HL-60 (cell line): ENCODE data around the gene BNIP1.

Source experiments
- DNase-seq, 2 experiments: peaks; one replicate each; pipeline ENCODE4 v3.0.0-alpha.2; 2010 to 2020; ENCODE audit warnings: low read depth in 1 of 2, low spot score in 1 of 2
- H3K27ac ChIP-seq: fragments of 250-450 bp; sonication (Bioruptor Pico); replicated peaks from 2 replicates; pipeline ENCODE4 v1.5.1; 2020; ENCODE audit warnings: mild to moderate bottlenecking, moderate library complexity
- H3K27me3 ChIP-seq: fragments of 250-450 bp; sonication (Bioruptor Pico); 2 replicates; pipeline ENCODE4 v1.5.1; 2021; ENCODE audit warnings: mild to moderate bottlenecking, moderate library complexity; ENCODE audit not compliant: insufficient read depth, poor library complexity, severe bottlenecking
- H3K4me3 ChIP-seq: replicated peaks from 2 replicates; pipeline ENCODE4 v1.5.1; 2011; ENCODE audit warnings: mild to moderate bottlenecking, control low read depth, low read length; ENCODE audit not compliant: insufficient read depth
- GABPA ChIP-seq: IDR thresholded peaks from 2 replicates; pipeline ENCODE4 v1.6.1; 2012; ENCODE audit warnings: low read depth
- POLR2AphosphoS5 ChIP-seq: IDR thresholded peaks from 2 replicates; pipeline ENCODE4 v1.6.1; 2012; ENCODE audit warnings: low read depth
- SPI1 ChIP-seq: IDR thresholded peaks from 2 replicates; pipeline ENCODE4 v1.6.1; 2012; ENCODE audit warnings: low read depth, mild to moderate bottlenecking, borderline replicate concordance
- TF ChIP-seq, protein P1 (sequence below): IDR thresholded peaks from 2 replicates; pipeline ENCODE4 v1.6.1; 2012; ENCODE audit warnings: low read depth; ENCODE audit not compliant: insufficient replicate concordance
- TF ChIP-seq, protein P2 (sequence below): IDR thresholded peaks from one replicate; pipeline ENCODE4 v1.5.1; 2011; ENCODE audit warnings: low read length, control low read depth, inconsistent platforms; ENCODE audit not compliant: insufficient read depth

BNIP1 gene

DNA sequence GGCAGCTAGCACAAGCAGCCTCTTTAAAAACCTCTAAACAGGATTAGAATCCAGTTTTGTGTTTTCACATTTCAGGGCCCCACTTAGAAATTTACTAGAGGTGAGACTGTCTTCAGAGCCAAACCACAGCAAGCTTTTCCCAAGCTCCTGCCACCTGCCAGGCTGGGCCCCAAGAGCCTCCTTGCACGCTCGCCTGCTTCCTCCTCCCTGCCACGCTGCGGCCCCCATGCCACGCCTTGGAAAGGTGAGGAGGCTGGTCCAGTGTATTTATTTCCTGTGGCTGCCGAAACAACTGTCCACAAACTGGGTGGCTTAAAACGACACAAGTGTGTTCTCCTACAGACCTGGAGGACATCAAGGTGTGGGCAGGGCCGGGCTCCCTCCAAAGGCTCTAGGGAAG is 47.2 kb downstream of the BNIP1 start:
- Histone ChIP-seq H3K27me3 (no peaks in the 10 kb centered on the region), H3K27ac (no peak overlapping the region), H3K4me3 (no peak overlapping the region)
- DNase-seq: no peak
- TF ChIP-seq, protein P1, sequence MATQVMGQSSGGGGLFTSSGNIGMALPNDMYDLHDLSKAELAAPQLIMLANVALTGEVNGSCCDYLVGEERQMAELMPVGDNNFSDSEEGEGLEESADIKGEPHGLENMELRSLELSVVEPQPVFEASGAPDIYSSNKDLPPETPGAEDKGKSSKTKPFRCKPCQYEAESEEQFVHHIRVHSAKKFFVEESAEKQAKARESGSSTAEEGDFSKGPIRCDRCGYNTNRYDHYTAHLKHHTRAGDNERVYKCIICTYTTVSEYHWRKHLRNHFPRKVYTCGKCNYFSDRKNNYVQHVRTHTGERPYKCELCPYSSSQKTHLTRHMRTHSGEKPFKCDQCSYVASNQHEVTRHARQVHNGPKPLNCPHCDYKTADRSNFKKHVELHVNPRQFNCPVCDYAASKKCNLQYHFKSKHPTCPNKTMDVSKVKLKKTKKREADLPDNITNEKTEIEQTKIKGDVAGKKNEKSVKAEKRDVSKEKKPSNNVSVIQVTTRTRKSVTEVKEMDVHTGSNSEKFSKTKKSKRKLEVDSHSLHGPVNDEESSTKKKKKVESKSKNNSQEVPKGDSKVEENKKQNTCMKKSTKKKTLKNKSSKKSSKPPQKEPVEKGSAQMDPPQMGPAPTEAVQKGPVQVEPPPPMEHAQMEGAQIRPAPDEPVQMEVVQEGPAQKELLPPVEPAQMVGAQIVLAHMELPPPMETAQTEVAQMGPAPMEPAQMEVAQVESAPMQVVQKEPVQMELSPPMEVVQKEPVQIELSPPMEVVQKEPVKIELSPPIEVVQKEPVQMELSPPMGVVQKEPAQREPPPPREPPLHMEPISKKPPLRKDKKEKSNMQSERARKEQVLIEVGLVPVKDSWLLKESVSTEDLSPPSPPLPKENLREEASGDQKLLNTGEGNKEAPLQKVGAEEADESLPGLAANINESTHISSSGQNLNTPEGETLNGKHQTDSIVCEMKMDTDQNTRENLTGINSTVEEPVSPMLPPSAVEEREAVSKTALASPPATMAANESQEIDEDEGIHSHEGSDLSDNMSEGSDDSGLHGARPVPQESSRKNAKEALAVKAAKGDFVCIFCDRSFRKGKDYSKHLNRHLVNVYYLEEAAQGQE: no peak
- TF ChIP-seq, protein P2, sequence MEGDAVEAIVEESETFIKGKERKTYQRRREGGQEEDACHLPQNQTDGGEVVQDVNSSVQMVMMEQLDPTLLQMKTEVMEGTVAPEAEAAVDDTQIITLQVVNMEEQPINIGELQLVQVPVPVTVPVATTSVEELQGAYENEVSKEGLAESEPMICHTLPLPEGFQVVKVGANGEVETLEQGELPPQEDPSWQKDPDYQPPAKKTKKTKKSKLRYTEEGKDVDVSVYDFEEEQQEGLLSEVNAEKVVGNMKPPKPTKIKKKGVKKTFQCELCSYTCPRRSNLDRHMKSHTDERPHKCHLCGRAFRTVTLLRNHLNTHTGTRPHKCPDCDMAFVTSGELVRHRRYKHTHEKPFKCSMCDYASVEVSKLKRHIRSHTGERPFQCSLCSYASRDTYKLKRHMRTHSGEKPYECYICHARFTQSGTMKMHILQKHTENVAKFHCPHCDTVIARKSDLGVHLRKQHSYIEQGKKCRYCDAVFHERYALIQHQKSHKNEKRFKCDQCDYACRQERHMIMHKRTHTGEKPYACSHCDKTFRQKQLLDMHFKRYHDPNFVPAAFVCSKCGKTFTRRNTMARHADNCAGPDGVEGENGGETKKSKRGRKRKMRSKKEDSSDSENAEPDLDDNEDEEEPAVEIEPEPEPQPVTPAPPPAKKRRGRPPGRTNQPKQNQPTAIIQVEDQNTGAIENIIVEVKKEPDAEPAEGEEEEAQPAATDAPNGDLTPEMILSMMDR: no peak
- no peak for TF ChIP-seq POLR2AphosphoS5
- no peak for TF ChIP-seq SPI1
- no peak for TF ChIP-seq GABPA

DNA sequence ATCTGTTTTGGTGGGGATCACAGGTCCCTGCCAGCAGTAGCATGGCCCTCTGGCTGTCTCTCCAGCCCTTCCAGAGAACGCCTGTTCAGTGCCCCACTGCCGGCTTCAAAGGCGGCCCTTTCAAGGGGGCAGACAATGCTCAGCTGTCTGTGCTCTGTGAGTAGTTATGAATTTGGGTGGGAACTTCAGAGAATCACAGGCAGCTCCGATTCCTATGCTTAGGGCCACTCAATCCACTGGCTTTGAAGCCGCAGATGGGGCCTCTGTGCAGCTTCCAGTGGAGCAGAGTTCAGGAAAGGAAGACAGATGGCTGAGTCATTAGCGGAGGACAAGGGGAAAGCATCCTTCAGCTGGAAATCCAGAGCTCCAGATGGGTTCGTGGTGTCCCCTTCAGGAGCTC is 48.2 kb downstream of the BNIP1 start:
- H3K4me3 ChIP-seq: no peak overlapping the region
- no peak for DNase-seq

DNA sequence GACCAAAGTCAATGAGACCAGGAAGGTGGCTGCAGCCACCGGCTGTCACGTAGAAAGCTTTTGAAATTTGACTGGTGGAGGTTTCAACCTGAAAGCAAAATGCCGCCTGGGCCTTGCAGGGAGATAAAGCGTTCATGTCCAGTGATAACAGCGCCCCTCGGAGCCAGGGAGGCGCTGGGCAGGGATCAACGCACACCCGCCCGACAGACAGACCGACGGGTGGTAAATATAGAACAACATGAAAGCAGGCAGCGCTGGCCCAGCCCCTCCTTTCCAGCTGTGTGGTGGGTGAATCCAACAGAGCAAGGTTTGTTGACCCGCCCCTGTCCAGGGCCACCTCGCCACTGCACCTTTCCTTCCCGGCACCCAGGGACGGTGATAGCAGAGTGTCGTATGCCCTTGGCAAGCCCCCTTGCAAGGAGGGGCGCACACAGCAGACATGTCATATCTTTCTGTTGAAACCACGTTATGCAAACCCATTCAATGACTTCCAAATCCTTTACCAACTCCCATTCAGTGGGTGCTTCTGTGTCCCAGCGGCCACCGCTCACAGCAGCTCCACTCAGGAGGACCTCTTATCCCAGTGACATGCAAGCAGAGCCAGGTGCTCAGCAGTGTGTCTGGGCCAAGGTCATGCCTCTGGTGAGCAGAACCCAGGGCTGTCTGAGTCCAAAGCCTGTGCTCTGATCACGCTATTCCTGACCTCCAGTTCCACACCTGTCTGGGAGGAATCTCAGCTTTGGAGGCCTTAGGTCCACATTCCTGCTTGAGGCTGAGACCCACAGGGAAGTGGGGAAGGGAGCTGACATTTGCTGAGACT is 52.0 kb downstream of the BNIP1 start:
- no peak overlapping the region for H3K4me3 ChIP-seq
- no peak overlapping the region for H3K27ac ChIP-seq
- DNase-seq: no peak
- no peaks in the 10 kb centered on the region for H3K27me3 ChIP-seq
- TF ChIP-seq, protein P2: no peak
- TF ChIP-seq SPI1 (no peak), GABPA (no peak), POLR2AphosphoS5 (no peak)
- TF ChIP-seq, protein P1: no peak

More for the DNA sequence above, 48.2 kb downstream of the BNIP1 start:
- Histone ChIP-seq H3K27ac (no peak overlapping the region), H3K27me3 (no peaks in the 10 kb centered on the region)
- no peak for TF ChIP-seq SPI1

DNA sequence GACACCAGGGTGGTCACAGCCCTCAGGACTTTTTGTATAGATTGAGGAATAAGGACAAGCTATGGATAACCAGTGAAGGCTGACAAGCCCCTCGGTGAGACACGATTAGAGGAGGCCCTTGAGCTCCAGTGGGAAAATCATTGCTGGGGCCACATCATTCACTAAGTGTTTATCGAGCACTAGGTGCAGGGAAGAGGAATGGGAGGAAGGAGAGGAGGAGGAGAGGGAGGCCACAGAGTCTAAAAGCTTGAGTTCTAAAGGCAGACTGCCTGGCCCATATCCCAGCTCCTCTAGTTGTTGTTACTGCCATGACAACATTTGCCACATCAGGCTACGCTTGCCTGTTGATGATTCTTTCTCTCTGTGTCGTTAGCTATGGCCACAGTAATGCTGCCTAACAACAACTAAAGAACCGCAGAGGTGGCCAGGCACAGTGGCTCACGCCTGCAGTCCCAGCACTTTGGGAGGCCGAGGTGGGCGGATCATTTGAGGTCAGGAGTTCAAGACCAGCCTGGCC is 53.1 kb downstream of the BNIP1 start:
- Histone ChIP-seq H3K27ac (no peak overlapping the region), H3K27me3 (peaks cover 2% of the 10 kb centered on the region), H3K4me3 (no peak overlapping the region)
- no peak for DNase-seq
- TF ChIP-seq, protein P2: no peak
- TF ChIP-seq GABPA: no peak
- TF ChIP-seq POLR2AphosphoS5: no peak
- TF ChIP-seq, protein P1: no peak
- TF ChIP-seq SPI1: no peak
